HEK293T (cell line): Measurements from ENCODE around the gene CDCA3.

ENCODE experiments used
- BHLHE40 ChIP-seq: fragments of 450-650 bp; IDR thresholded peaks from 2 replicates; pipeline ENCODE4 v1.6.1; 2016; ENCODE audit warnings: mild to moderate bottlenecking, moderate library complexity, borderline replicate concordance
- ELF4 ChIP-seq: fragments of 450-650 bp; IDR thresholded peaks from 2 replicates; pipeline ENCODE4 v1.6.1; 2017; ENCODE audit warnings: antibody characterized with exemption
- FOXA1 ChIP-seq: fragments of 450-650 bp; IDR thresholded peaks from 2 replicates; pipeline ENCODE4 v1.6.1; 2016; ENCODE audit warnings: mild to moderate bottlenecking
- FOXK2 ChIP-seq: fragments of 450-650 bp; IDR thresholded peaks from 2 replicates; pipeline ENCODE4 v1.6.1; 2016; ENCODE audit warnings: mild to moderate bottlenecking
- FOXM1 ChIP-seq: fragments of 450-650 bp; IDR thresholded peaks from 2 replicates; pipeline ENCODE4 v1.6.1; 2017; ENCODE audit warnings: mild to moderate bottlenecking, borderline replicate concordance
- HDGF ChIP-seq: fragments of 450-650 bp; IDR thresholded peaks from 2 replicates; pipeline ENCODE4 v1.6.1; 2017; ENCODE audit warnings: antibody characterized with exemption, borderline replicate concordance
- L3MBTL2 ChIP-seq: fragments of 450-650 bp; conservative IDR thresholded peaks from 2 replicates; pipeline ENCODE4 v1.6.1; 2016; ENCODE audit warnings: mild to moderate bottlenecking
- SUZ12 ChIP-seq: fragments of 450-650 bp; IDR thresholded peaks from 2 replicates; pipeline ENCODE4 v1.6.1; 2016; ENCODE audit warnings: mild to moderate bottlenecking
- TARDBP ChIP-seq: fragments of 450-650 bp; IDR thresholded peaks from 2 replicates; pipeline ENCODE4 v1.6.1; 2016
- ZNF384 ChIP-seq: fragments of 450-650 bp; IDR thresholded peaks from 2 replicates; pipeline ENCODE4 v1.6.1; 2016
- TF ChIP-seq, protein P1 (sequence below): fragments of 450-650 bp; IDR thresholded peaks from 2 replicates; pipeline ENCODE4 v1.6.1; 2016

GRCh38 chr12:6826734-6827436 is 24.2 kb downstream of the CDCA3 start:
- TF ChIP-seq ELF4 (no peak), L3MBTL2 (no peak), HDGF (no peak), TARDBP (no peak), SUZ12 (no peak), FOXA1 (no peak), ZNF384 (no peak), BHLHE40 (no peak), FOXK2 (no peak), FOXM1 (no peak)
- TF ChIP-seq, protein P1, sequence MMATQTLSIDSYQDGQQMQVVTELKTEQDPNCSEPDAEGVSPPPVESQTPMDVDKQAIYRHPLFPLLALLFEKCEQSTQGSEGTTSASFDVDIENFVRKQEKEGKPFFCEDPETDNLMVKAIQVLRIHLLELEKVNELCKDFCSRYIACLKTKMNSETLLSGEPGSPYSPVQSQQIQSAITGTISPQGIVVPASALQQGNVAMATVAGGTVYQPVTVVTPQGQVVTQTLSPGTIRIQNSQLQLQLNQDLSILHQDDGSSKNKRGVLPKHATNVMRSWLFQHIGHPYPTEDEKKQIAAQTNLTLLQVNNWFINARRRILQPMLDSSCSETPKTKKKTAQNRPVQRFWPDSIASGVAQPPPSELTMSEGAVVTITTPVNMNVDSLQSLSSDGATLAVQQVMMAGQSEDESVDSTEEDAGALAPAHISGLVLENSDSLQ: no peak
